Hepatocyte (in vitro differentiated cells): ENCODE results near the gene IL17RD. TPM values are rescaled to one million over a fixed set of nuclear protein-coding genes. Genes with fewer than 3 reads are reported as not detected.

Experiments used
- DNase-seq: peaks from one replicate; pipeline ENCODE4 v3.0.0-alpha.2; 2016; ENCODE audit warnings: low spot score
- H2AFZ ChIP-seq: fragments of 200-600 bp; sonication (generic); 2 replicates; pipeline ENCODE4 v1.6.0; 2016; ENCODE audit warnings: antibody characterized with exemption, mild to moderate bottlenecking
- H3K27ac ChIP-seq: fragments of 200-600 bp; sonication (generic); 2 replicates; pipeline ENCODE4 v1.5.1; 2016; ENCODE audit warnings: mild to moderate bottlenecking
- H3K27me3 ChIP-seq: fragments of 200-600 bp; sonication (generic); 2 replicates; pipeline ENCODE4 v1.6.1; 2016
- H3K36me3 ChIP-seq: fragments of 200-600 bp; sonication (generic); replicated peaks from 2 replicates; pipeline ENCODE4 v1.5.1; 2016; ENCODE audit warnings: low read depth; ENCODE audit not compliant: insufficient read depth
- H3K4me1 ChIP-seq: fragments of 200-600 bp; sonication (generic); 2 replicates; pipeline ENCODE4 v1.5.1; 2016; ENCODE audit warnings: mild to moderate bottlenecking, moderate library complexity; ENCODE audit not compliant: insufficient read depth
- H3K4me2 ChIP-seq: fragments of 200-600 bp; sonication (generic); 2 replicates; pipeline ENCODE4 v1.6.0; 2016
- H3K4me3 ChIP-seq: fragments of 200-600 bp; sonication (generic); 2 replicates; pipeline ENCODE4 v1.5.1; 2016; ENCODE audit warnings: mild to moderate bottlenecking
- H3K79me2 ChIP-seq: fragments of 200-600 bp; sonication (generic); 2 replicates; pipeline ENCODE4 v1.6.0; 2017; ENCODE audit warnings: mild to moderate bottlenecking
- H3K9me2 ChIP-seq: fragments of 200-600 bp; sonication (generic); replicated peaks from 2 replicates; pipeline ENCODE4 v1.6.0; 2017; ENCODE audit warnings: mild to moderate bottlenecking; ENCODE audit not compliant: insufficient read depth
- H3K9me3 ChIP-seq: fragments of 200-600 bp; sonication (generic); 2 replicates; pipeline ENCODE4 v1.5.1; 2016; ENCODE audit warnings: low read depth, mild to moderate bottlenecking
- H4K20me1 ChIP-seq: fragments of 200-600 bp; sonication (generic); 2 replicates; pipeline ENCODE4 v1.6.0; 2016; ENCODE audit warnings: mild to moderate bottlenecking; ENCODE audit not compliant: insufficient read depth, poor library complexity, severe bottlenecking
- EZH2 ChIP-seq: fragments of 200-600 bp; sonication (generic); IDR thresholded peaks from 2 replicates; pipeline ENCODE4 v1.6.1; 2016; ENCODE audit warnings: antibody characterized with exemption, mild to moderate bottlenecking, borderline replicate concordance
- EZH2phosphoT487 ChIP-seq: fragments of 200-600 bp; sonication (generic); IDR thresholded peaks from one replicate; pipeline ENCODE4 v1.6.1; 2018; ENCODE audit warnings: antibody characterized with exemption, mild to moderate bottlenecking, low read depth, moderate library complexity; ENCODE audit not compliant: unreplicated experiment, severe bottlenecking
- WGBS: methylation state at CpG from one replicate; pipeline ENCODE4 v1.1.6; 2016; ENCODE audit warnings: low lambda C conversion rate; ENCODE audit errors: missing lambda C conversion rate; 5-methylcytosine and 5-hydroxymethylcytosine counted together
- polyA plus RNA-seq: library from polyadenylated mRNA; unstranded; fragments of >200 nt; fragmentation: Nextera tagmentation; extraction: Ambion mirVana; gene quantifications from 2 replicates; pipeline ENCODE4 v1.2.1, GENCODE V29; 2016
- total RNA-seq: library from RNA; depleted of rRNA; stranded (reverse); fragments of >200 nt; gene quantifications from 2 replicates; pipeline ENCODE4 v1.2.3, GENCODE V29; 2014
- TF ChIP-seq, protein P1 (sequence below): fragments of 200-600 bp; sonication (generic); IDR thresholded peaks from 2 replicates; pipeline ENCODE4 v1.5.1; 2016; ENCODE audit warnings: antibody characterized with exemption, mild to moderate bottlenecking; ENCODE audit not compliant: poor library complexity

The IL17RD gene
- total and polyA plus RNA-seq, 2 experiments from 2014 or later, result 1.7 to 6.2 TPM

DNA sequence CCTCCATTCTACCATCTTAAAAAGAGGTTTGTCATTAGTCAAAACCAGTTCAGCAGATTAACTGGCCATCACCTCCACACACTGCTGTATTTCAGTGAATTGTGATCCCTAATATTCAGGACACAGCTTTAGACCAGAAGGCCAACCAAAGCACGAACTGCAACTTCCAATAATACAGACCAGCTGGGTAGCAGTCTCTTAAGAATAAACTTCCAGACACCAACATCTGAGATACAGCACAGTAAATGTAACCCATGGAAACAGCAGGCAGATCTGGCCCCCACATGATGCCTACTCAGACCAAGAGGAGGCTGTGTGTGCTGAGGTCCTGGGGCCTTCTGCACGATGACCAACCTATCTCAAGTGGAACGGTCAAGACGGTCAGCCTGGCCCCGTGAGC, 69.8 kb downstream of the IL17RD start:
- Histone ChIP-seq H3K27me3 (no peaks in the 10 kb centered on the region), H3K9me2 (no peaks in the 10 kb centered on the region), H2AFZ (no peak overlapping the region), H3K27ac (no peak overlapping the region), H3K4me2 (no peak overlapping the region), H3K9me3 (no peaks in the 10 kb centered on the region), H3K4me3 (no peak overlapping the region), H3K4me1 (no peaks in the 10 kb centered on the region), H3K79me2 (no peaks in the 10 kb centered on the region), H4K20me1 (no peaks in the 10 kb centered on the region), H3K36me3 (no peaks in the 10 kb centered on the region)
- 94% methylated on average over 5 of the region's 5 CpGs for WGBS
- DNase-seq, result no peak
- TF ChIP-seq, protein P1, sequence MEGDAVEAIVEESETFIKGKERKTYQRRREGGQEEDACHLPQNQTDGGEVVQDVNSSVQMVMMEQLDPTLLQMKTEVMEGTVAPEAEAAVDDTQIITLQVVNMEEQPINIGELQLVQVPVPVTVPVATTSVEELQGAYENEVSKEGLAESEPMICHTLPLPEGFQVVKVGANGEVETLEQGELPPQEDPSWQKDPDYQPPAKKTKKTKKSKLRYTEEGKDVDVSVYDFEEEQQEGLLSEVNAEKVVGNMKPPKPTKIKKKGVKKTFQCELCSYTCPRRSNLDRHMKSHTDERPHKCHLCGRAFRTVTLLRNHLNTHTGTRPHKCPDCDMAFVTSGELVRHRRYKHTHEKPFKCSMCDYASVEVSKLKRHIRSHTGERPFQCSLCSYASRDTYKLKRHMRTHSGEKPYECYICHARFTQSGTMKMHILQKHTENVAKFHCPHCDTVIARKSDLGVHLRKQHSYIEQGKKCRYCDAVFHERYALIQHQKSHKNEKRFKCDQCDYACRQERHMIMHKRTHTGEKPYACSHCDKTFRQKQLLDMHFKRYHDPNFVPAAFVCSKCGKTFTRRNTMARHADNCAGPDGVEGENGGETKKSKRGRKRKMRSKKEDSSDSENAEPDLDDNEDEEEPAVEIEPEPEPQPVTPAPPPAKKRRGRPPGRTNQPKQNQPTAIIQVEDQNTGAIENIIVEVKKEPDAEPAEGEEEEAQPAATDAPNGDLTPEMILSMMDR, result no peak
- TF ChIP-seq EZH2phosphoT487 (no peak), EZH2 (no peak)

- H3K4me2 ChIP-seq, result no peak overlapping the region
- no peak for DNase-seq
- no peaks in the 10 kb centered on the region for H3K4me1 ChIP-seq
- no peak overlapping the region for H3K27ac ChIP-seq
- no peaks in the 10 kb centered on the region for H3K9me3 ChIP-seq
- H3K79me2 ChIP-seq, result no peaks in the 10 kb centered on the region
- H3K36me3 ChIP-seq, result no peaks in the 10 kb centered on the region
- no peak overlapping the region for H3K4me3 ChIP-seq
- H3K9me2 ChIP-seq, result no peaks in the 10 kb centered on the region
- H4K20me1 ChIP-seq, result no peaks in the 10 kb centered on the region
- H2AFZ ChIP-seq, result no peak overlapping the region
- WGBS, result 70% methylated on average over 4 of the region's 4 CpGs
- TF ChIP-seq EZH2phosphoT487 (no peak), EZH2 (no peak)
- TF ChIP-seq, protein P1, result no peak
- no peaks in the 10 kb centered on the region for H3K27me3 ChIP-seq
Observed at GRCh38 chr3:57094575-57094974, 70.6 kb downstream of the IL17RD start.

DNA sequence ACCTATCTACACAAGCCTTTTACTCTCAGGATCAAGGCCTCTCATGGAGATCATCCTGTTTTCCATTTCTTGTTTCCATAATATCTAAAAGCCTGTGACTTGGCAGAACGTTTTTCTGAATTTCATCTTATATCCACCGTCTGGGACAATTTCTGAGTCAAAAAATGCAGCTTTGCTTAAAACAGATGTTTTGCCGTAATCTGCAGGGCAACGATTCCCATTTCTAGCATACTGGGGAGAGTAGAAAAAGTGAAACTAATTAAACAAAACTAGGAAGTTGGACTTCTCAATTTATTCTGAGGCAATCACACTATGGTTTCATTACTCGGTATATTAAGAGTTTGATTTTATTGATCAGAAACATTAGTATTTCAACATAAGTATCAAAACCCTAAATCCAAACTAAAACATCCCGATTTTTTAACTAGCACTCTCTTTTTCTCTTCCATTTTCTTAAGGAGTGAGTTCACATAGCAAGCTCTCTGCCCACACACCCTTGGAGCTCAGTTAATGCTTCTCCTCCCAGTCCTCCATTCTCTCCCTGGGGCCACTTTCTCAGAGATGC, 71.1 kb downstream of the IL17RD start:
- no peaks in the 10 kb centered on the region for H3K4me1 ChIP-seq
- no peak overlapping the region for H3K4me3 ChIP-seq
- no peaks in the 10 kb centered on the region for H3K9me3 ChIP-seq
- no peak overlapping the region for H3K27ac ChIP-seq
- TF ChIP-seq EZH2phosphoT487, result no peak
- TF ChIP-seq EZH2, result no peak
- TF ChIP-seq, protein P1, result no peak
- H4K20me1 ChIP-seq, result no peaks in the 10 kb centered on the region
- WGBS, result 91% methylated on average over 6 of the region's 6 CpGs
- H3K9me2 ChIP-seq, result no peaks in the 10 kb centered on the region
- no peaks in the 10 kb centered on the region for H3K27me3 ChIP-seq
- no peak for DNase-seq
- no peak overlapping the region for H2AFZ ChIP-seq
- no peaks in the 10 kb centered on the region for H3K79me2 ChIP-seq
- no peak overlapping the region for H3K4me2 ChIP-seq
- H3K36me3 ChIP-seq, result no peaks in the 10 kb centered on the region

DNA sequence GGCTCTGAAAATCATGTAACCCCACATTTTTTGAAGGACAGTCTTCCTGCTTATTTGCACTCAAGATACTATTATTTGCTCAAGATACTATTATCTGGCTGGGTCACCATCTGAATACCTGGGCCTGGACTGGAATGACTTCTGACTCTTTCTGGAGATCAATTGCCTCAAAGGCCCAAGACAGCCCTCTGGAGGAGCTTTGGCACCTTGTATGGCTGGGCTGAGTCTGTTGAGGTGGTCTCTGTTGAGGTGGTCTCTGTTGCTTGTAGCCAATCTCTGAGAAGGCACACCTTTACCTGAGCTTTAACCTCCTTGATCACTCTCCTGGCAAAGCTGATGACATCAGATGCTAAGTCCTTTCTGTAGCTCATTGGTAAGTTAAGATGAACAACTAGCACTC, 71.7 kb downstream of the IL17RD start:
- Histone ChIP-seq H3K9me2 (no peaks in the 10 kb centered on the region), H3K9me3 (no peaks in the 10 kb centered on the region), H3K4me1 (no peaks in the 10 kb centered on the region), H4K20me1 (no peaks in the 10 kb centered on the region), H3K36me3 (no peaks in the 10 kb centered on the region), H3K79me2 (no peaks in the 10 kb centered on the region), H3K27me3 (no peaks in the 10 kb centered on the region), H3K4me3 (no peak overlapping the region), H3K4me2 (no peak overlapping the region), H3K27ac (no peak overlapping the region), H2AFZ (no peak overlapping the region)
- TF ChIP-seq, protein P1, result peak; percentile 18
- TF ChIP-seq EZH2phosphoT487 (no peak), EZH2 (no peak)
- no peak for DNase-seq
